ENCODE results near the gene VDR.
"Not testable (repeated sequence)": the region's sequence is repeated elsewhere in the genome, so short reads cannot be mapped to it uniquely, and the experiment has no call there.

The VDR gene

GRCh38 chr12:47811581-47812484 is 93.0 kb downstream of the VDR start:
- H3K79me2 ChIP-seq (ENCODE audit: insufficient read depth, low read length), result peaks cover 97% of the 10 kb centered on the region
- TF ChIP-seq EZH2phosphoT487 (IDR thresholded peaks at IDR 0.05; ENCODE audit: borderline replicate concordance) (no peak), CTCF (conservative IDR thresholded peaks at IDR 0.05; ENCODE audit: low read length) (no peak)
- H3K4me3 ChIP-seq (ENCODE audit: low read length, poor library complexity, severe bottlenecking), result peak overlapping the region; percentile 82

GRCh38 chr12:47811072-47811396 is 93.8 kb downstream of the VDR start:
- Histone ChIP-seq H3K4me3 (ENCODE audit: low read length, poor library complexity, severe bottlenecking) (peak overlapping the region; percentile 46), H4K20me1 (ENCODE audit: insufficient read depth, low read length, poor library complexity, severe bottlenecking) (peaks cover 49% of the 10 kb centered on the region), H3F3A (ENCODE audit: low read depth) (peaks cover 12% of the 10 kb centered on the region; the same call in 1 of the 2 replicates)

More at GRCh38 chr12:47811581-47812484, 93.0 kb downstream of the VDR start:
- H2AFZ ChIP-seq (ENCODE audit: low read length), result no peak overlapping the region
- no peaks in the 10 kb centered on the region for H3K9me2 ChIP-seq (replicated peaks; ENCODE audit: low read depth, low read length)
- H3K36me3 ChIP-seq (ENCODE audit: insufficient read depth, low read length), result no peaks in the 10 kb centered on the region
- H3K9me3 ChIP-seq (ENCODE audit: insufficient read depth, low read depth, low read length), result no peaks in the 10 kb centered on the region
- no peaks in the 10 kb centered on the region for H3K27me3 ChIP-seq (ENCODE audit: insufficient read depth, low read length, poor library complexity, severe bottlenecking)
- H4K20me1 ChIP-seq (ENCODE audit: insufficient read depth, low read length, poor library complexity, severe bottlenecking), result peaks cover 48% of the 10 kb centered on the region
- peak overlapping the region; percentile 98 for H3K4me2 ChIP-seq (ENCODE audit: low read depth, low read length, poor library complexity, severe bottlenecking)
- peaks cover 87% of the 10 kb centered on the region for H3K4me1 ChIP-seq (ENCODE audit: insufficient read depth, low read length, poor library complexity, severe bottlenecking)
- peaks cover 12% of the 10 kb centered on the region; the same call in 1 of the 2 replicates for H3F3A ChIP-seq (ENCODE audit: low read depth)
- H3K9ac ChIP-seq (ENCODE audit: low read depth, low read length, poor library complexity, severe bottlenecking), result peak overlapping the region; percentile 92

GRCh38 chr12:47809518-47809917 is 95.3 kb downstream of the VDR start:
- peaks cover 12% of the 10 kb centered on the region; the same call in 1 of the 2 replicates for H3F3A ChIP-seq (ENCODE audit: low read depth)
- H3K36me3 ChIP-seq (ENCODE audit: insufficient read depth, low read length), result peaks cover 12% of the 10 kb centered on the region; the same call in 1 of the 2 replicates
- H4K20me1 ChIP-seq (ENCODE audit: insufficient read depth, low read length, poor library complexity, severe bottlenecking), result peaks cover 51% of the 10 kb centered on the region
- not testable (repeated sequence) for H3K9me3 ChIP-seq (ENCODE audit: insufficient read depth, low read depth, low read length); H3K9me2 ChIP-seq (replicated peaks; ENCODE audit: low read depth, low read length); H3K4me3 ChIP-seq (ENCODE audit: low read length, poor library complexity, severe bottlenecking); H2AFZ ChIP-seq (ENCODE audit: low read length); H3K27me3 ChIP-seq (ENCODE audit: insufficient read depth, low read length, poor library complexity, severe bottlenecking); H3K4me2 ChIP-seq (ENCODE audit: low read depth, low read length, poor library complexity, severe bottlenecking)
- H3K79me2 ChIP-seq (ENCODE audit: insufficient read depth, low read length), result peaks cover 97% of the 10 kb centered on the region
- H3K4me1 ChIP-seq (ENCODE audit: insufficient read depth, low read length, poor library complexity, severe bottlenecking), result peaks cover 76% of the 10 kb centered on the region
- peak overlapping the region; percentile 57 for H3K9ac ChIP-seq (ENCODE audit: low read depth, low read length, poor library complexity, severe bottlenecking)

More at GRCh38 chr12:47811072-47811396, 93.8 kb downstream of the VDR start:
- Histone ChIP-seq H3K9me2 (replicated peaks; ENCODE audit: low read depth, low read length) (no peaks in the 10 kb centered on the region), H3K79me2 (ENCODE audit: insufficient read depth, low read length) (peaks cover 97% of the 10 kb centered on the region), H3K9me3 (ENCODE audit: insufficient read depth, low read depth, low read length) (no peaks in the 10 kb centered on the region), H3K27me3 (ENCODE audit: insufficient read depth, low read length, poor library complexity, severe bottlenecking) (no peaks in the 10 kb centered on the region), H3K9ac (ENCODE audit: low read depth, low read length, poor library complexity, severe bottlenecking) (peak overlapping the region; percentile 57), H2AFZ (ENCODE audit: low read length) (no peak overlapping the region), H3K36me3 (ENCODE audit: insufficient read depth, low read length) (no peaks in the 10 kb centered on the region; the same call in 1 of the 2 replicates), H3K4me1 (ENCODE audit: insufficient read depth, low read length, poor library complexity, severe bottlenecking) (peaks cover 86% of the 10 kb centered on the region), H3K4me2 (ENCODE audit: low read depth, low read length, poor library complexity, severe bottlenecking) (peak overlapping the region; percentile 98)
- no peak for TF ChIP-seq EZH2phosphoT487 (IDR thresholded peaks at IDR 0.05; ENCODE audit: borderline replicate concordance)
- TF ChIP-seq CTCF (conservative IDR thresholded peaks at IDR 0.05; ENCODE audit: low read length), result no peak

All from Loucy (cell line).